ENCODE measurements around the gene CCT2. TPM values are rescaled to one million over a fixed set of nuclear protein-coding genes. Genes with fewer than 3 reads are reported as not detected.

CCT2 gene
- polyA plus RNA-seq, 1 donor from 2014 or later: 458 TPM

- H3K4me3 ChIP-seq (ENCODE audit: low read length): no peak overlapping the region
- no peaks in the 10 kb centered on the region for H4K20me1 ChIP-seq (ENCODE audit: insufficient read depth)
- TF ChIP-seq REST (IDR thresholded peaks at IDR 0.05; ENCODE audit: borderline replicate concordance) (no peak), TAF1 (IDR thresholded peaks at IDR 0.05; ENCODE audit: low read depth) (no peak)
- H3K27ac ChIP-seq (ENCODE audit: low read length): no peak overlapping the region
- H2AFZ ChIP-seq (ENCODE audit: low read depth, low read length): no peak overlapping the region
- H3K9me3 ChIP-seq (ENCODE audit: low read length): no peaks in the 10 kb centered on the region
- H3K9me2 ChIP-seq (ENCODE audit: insufficient read depth, low read length): no peaks in the 10 kb centered on the region
- peaks cover 6% of the 10 kb centered on the region for H3K79me2 ChIP-seq (replicated peaks; ENCODE audit: insufficient read depth, low read length)
- H3K4me2 ChIP-seq (ENCODE audit: low read length): no peak overlapping the region
- no peaks in the 10 kb centered on the region for H3F3A ChIP-seq (ENCODE audit: insufficient read depth, low read length, poor library complexity, severe bottlenecking)
- peaks cover 41% of the 10 kb centered on the region for H3K36me3 ChIP-seq (ENCODE audit: insufficient read depth, low read length)
- H3K27me3 ChIP-seq (ENCODE audit: insufficient read depth, low read depth, low read length): no peaks in the 10 kb centered on the region
- H3K9ac ChIP-seq (ENCODE audit: low read length): no peak overlapping the region
Measured at GRCh38 chr12:69598174-69598753, 13.0 kb downstream of the CCT2 start.

- H3F3A ChIP-seq (ENCODE audit: insufficient read depth, low read length, poor library complexity, severe bottlenecking): no peaks in the 10 kb centered on the region
- no peaks in the 10 kb centered on the region for H3K27me3 ChIP-seq (ENCODE audit: insufficient read depth, low read depth, low read length)
- no peak overlapping the region for H3K27ac ChIP-seq (ENCODE audit: low read length)
- no peak for TF ChIP-seq RAD21 (conservative IDR thresholded peaks at IDR 0.05)
- no peak for TF ChIP-seq EZH2 (IDR thresholded peaks at IDR 0.05; ENCODE audit: borderline replicate concordance, insufficient read depth, low read length, poor library complexity, severe bottlenecking)
- no peak for TF ChIP-seq POLR2AphosphoS5 (IDR thresholded peaks at IDR 0.05)
- TF ChIP-seq REST (IDR thresholded peaks at IDR 0.05; ENCODE audit: borderline replicate concordance): no peak
- TF ChIP-seq, protein P1, sequence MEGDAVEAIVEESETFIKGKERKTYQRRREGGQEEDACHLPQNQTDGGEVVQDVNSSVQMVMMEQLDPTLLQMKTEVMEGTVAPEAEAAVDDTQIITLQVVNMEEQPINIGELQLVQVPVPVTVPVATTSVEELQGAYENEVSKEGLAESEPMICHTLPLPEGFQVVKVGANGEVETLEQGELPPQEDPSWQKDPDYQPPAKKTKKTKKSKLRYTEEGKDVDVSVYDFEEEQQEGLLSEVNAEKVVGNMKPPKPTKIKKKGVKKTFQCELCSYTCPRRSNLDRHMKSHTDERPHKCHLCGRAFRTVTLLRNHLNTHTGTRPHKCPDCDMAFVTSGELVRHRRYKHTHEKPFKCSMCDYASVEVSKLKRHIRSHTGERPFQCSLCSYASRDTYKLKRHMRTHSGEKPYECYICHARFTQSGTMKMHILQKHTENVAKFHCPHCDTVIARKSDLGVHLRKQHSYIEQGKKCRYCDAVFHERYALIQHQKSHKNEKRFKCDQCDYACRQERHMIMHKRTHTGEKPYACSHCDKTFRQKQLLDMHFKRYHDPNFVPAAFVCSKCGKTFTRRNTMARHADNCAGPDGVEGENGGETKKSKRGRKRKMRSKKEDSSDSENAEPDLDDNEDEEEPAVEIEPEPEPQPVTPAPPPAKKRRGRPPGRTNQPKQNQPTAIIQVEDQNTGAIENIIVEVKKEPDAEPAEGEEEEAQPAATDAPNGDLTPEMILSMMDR (IDR thresholded peaks at IDR 0.05; ENCODE audit: poor library complexity, severe bottlenecking): no peak
- no peak for TF ChIP-seq MXI1 (conservative IDR thresholded peaks at IDR 0.05; ENCODE audit: poor library complexity, severe bottlenecking)
- no peak for TF ChIP-seq SMC3 (conservative IDR thresholded peaks at IDR 0.05; ENCODE audit: poor library complexity)
- peaks cover 42% of the 10 kb centered on the region for H3K36me3 ChIP-seq (ENCODE audit: insufficient read depth, low read length)
- no peaks in the 10 kb centered on the region for H4K20me1 ChIP-seq (ENCODE audit: insufficient read depth)
- H3K4me3 ChIP-seq (ENCODE audit: low read length): no peak overlapping the region
- H3K79me2 ChIP-seq (replicated peaks; ENCODE audit: insufficient read depth, low read length): peaks cover 3% of the 10 kb centered on the region
- H3K9ac ChIP-seq (ENCODE audit: low read length): no peak overlapping the region
- H2AFZ ChIP-seq (ENCODE audit: low read depth, low read length): no peak overlapping the region
- no peaks in the 10 kb centered on the region for H3K9me2 ChIP-seq (ENCODE audit: insufficient read depth, low read length)
- no peaks in the 10 kb centered on the region for H3K9me3 ChIP-seq (ENCODE audit: low read length)
- H3K4me2 ChIP-seq (ENCODE audit: low read length): no peak overlapping the region
Measured at GRCh38 chr12:69600804-69601203, 15.5 kb downstream of the CCT2 start.

Measured in neural cell (in vitro differentiated cells).